Natural killer cell (primary cell): Measurements from ENCODE around the gene KCNK2. TPM values are rescaled to one million over a fixed set of nuclear protein-coding genes. Genes with fewer than 3 reads are reported as not detected.

Experiments
- ATAC-seq, 3 donors: fragments of 150-1000 bp in 2 of 3; fragments of 200-7000 bp in 1 of 3; cut with Tn5 transposase; 1 replicate in 1 of 3; 2 replicates in 2 of 3; pipeline ENCODE4 v1.10.0; 2021; ENCODE audit warnings: mild to moderate bottlenecking in 2 of 3, moderate library complexity in 2 of 3
- DNase-seq, 2 donors: peaks; one replicate each; pipeline versions ENCODE4 v3.0.0 to v3.0.0-alpha.2; 2013 to 2021; ENCODE audit warnings: mixed read lengths in 1 of 2
- H3K27ac ChIP-seq: one replicate; pipeline ENCODE4 v1.5.1; 2013; ENCODE audit warnings: mild to moderate bottlenecking, low read length
- H3K27me3 ChIP-seq: one replicate; pipeline ENCODE4 v1.6.1; 2013; ENCODE audit warnings: low read length; ENCODE audit not compliant: control insufficient read depth, insufficient read depth
- H3K36me3 ChIP-seq: one replicate; pipeline ENCODE4 v1.6.1; 2013; ENCODE audit warnings: low read length; ENCODE audit not compliant: control insufficient read depth, insufficient read depth
- H3K4me1 ChIP-seq: one replicate; pipeline ENCODE4 v1.6.1; 2013; ENCODE audit warnings: low read length; ENCODE audit not compliant: control insufficient read depth, insufficient read depth
- H3K4me3 ChIP-seq: one replicate; pipeline ENCODE4 v1.5.1; 2013; ENCODE audit warnings: low read length
- H3K9me3 ChIP-seq: one replicate; pipeline ENCODE4 v1.6.1; 2013; ENCODE audit warnings: low read length; ENCODE audit not compliant: control insufficient read depth, insufficient read depth
- H3K27ac Mint-ChIP-seq, 2 donors: one replicate each; pipeline ENCODE4 v1.8.0; 2022; ENCODE audit warnings: mild to moderate bottlenecking in 2 of 2, mixed read lengths in 2 of 2, moderate library complexity in 1 of 2
- H3K27me3 Mint-ChIP-seq, 2 donors: one replicate each; pipeline ENCODE4 v1.8.0; 2022; ENCODE audit warnings: low read depth in 2 of 2, mixed read lengths in 2 of 2
- H3K36me3 Mint-ChIP-seq: one replicate; pipeline ENCODE4 v1.8.0; 2022; ENCODE audit warnings: mixed read lengths
- H3K4me1 Mint-ChIP-seq, 2 donors: one replicate each; pipeline ENCODE4 v1.8.0; 2022; ENCODE audit warnings: mixed read lengths in 2 of 2
- H3K4me3 Mint-ChIP-seq: one replicate; pipeline ENCODE4 v1.8.0; 2022; ENCODE audit warnings: mild to moderate bottlenecking, moderate library complexity, mixed read lengths
- H3K9me3 Mint-ChIP-seq, 2 donors: one replicate each; pipeline ENCODE4 v1.8.0; 2022; ENCODE audit warnings: mixed read lengths in 2 of 2
- WGBS: methylation state at CpG from one replicate; pipeline ENCODE4 v1.1.7; 2013; ENCODE audit warnings: missing lambda C conversion rate; ENCODE audit not compliant: insufficient coverage; 5-methylcytosine and 5-hydroxymethylcytosine counted together
- intact Hi-C: fragments of 100-400 bp; cut with micrococcal nuclease; formaldehyde crosslinking; loops from one replicate; pipeline ENCODE4 v1.14.2; 2022
- total RNA-seq, 4 donors: library from RNA; stranded (reverse); fragments of 120-200 nt in 1 of 4; gene quantifications; one replicate each; pipeline versions ENCODE4 v1.2.3 to v1.2.4, GENCODE V29; 2013 to 2022
- TF ChIP-seq, protein P1 (sequence below): fragments of 200-600 bp; IDR thresholded peaks from one replicate; pipeline ENCODE4 v1.8.0; 2022; ENCODE audit warnings: antibody characterized with exemption

The KCNK2 gene
- total RNA-seq, 3 donors from 2014 or later (not counting 1 experiment from before 2014, with no cell fraction given), result not detected

GRCh38 chr1:215260711-215261110, 178.2 kb downstream of the KCNK2 start:
- H3K9me3 Mint-ChIP-seq, result peaks cover 8 to 12% of the 10 kb centered on the region in 2 donors
- TF ChIP-seq, protein P1, sequence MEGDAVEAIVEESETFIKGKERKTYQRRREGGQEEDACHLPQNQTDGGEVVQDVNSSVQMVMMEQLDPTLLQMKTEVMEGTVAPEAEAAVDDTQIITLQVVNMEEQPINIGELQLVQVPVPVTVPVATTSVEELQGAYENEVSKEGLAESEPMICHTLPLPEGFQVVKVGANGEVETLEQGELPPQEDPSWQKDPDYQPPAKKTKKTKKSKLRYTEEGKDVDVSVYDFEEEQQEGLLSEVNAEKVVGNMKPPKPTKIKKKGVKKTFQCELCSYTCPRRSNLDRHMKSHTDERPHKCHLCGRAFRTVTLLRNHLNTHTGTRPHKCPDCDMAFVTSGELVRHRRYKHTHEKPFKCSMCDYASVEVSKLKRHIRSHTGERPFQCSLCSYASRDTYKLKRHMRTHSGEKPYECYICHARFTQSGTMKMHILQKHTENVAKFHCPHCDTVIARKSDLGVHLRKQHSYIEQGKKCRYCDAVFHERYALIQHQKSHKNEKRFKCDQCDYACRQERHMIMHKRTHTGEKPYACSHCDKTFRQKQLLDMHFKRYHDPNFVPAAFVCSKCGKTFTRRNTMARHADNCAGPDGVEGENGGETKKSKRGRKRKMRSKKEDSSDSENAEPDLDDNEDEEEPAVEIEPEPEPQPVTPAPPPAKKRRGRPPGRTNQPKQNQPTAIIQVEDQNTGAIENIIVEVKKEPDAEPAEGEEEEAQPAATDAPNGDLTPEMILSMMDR, result no peak
- Histone ChIP-seq H3K36me3 (no peaks in the 10 kb centered on the region), H3K4me1 (no peaks in the 10 kb centered on the region), H3K27me3 (no peaks in the 10 kb centered on the region), H3K9me3 (no peaks in the 10 kb centered on the region), H3K4me3 (no peak overlapping the region), H3K27ac (no peak overlapping the region)
- H3K27me3 Mint-ChIP-seq, result no peaks in the 10 kb centered on the region
- intact Hi-C loops, result no loop called here
- ATAC-seq (no peak), DNase-seq (no peak)
- no peaks in the 10 kb centered on the region for H3K4me1 Mint-ChIP-seq
- WGBS, result 67% methylated on average over 4 of the region's 5 CpGs
- H3K27ac Mint-ChIP-seq, result no peak overlapping the region
- H3K4me3 Mint-ChIP-seq, result no peak overlapping the region
- H3K36me3 Mint-ChIP-seq, result no peaks in the 10 kb centered on the region

DNA sequence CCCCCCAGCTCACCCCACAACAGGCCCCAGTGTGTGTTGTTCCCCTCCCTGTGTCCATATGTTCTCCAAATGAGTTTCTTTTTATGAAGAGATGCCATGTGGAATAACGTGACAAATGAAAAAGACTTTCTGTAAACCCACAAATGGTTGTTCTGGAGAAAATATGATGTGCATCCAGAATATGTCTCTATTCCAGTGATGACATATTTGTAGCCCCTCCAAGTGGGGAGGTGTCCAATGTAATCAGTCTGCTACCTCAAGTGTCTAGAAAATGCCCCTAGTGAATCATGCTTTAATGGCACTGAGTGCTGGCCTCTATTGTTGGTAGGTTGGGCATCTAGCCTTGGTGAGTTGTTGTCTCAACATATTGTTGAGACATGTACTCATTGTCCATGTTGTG, 179.6 kb downstream of the KCNK2 start:
- Histone ChIP-seq H3K27ac (no peak overlapping the region), H3K36me3 (no peaks in the 10 kb centered on the region), H3K9me3 (no peaks in the 10 kb centered on the region), H3K27me3 (no peaks in the 10 kb centered on the region), H3K4me3 (no peak overlapping the region), H3K4me1 (no peaks in the 10 kb centered on the region)
- H3K4me1 Mint-ChIP-seq, result no peaks in the 10 kb centered on the region
- H3K36me3 Mint-ChIP-seq, result no peaks in the 10 kb centered on the region
- H3K4me3 Mint-ChIP-seq, result no peak overlapping the region
- H3K27ac Mint-ChIP-seq, result no peak overlapping the region
- TF ChIP-seq, protein P1, result no peak
- intact Hi-C loops, result no loop called here
- no peak for ATAC-seq
- H3K27me3 Mint-ChIP-seq, result no peaks in the 10 kb centered on the region
- DNase-seq, result no peak
- peaks cover 8% of the 10 kb centered on the region in 2 donors for H3K9me3 Mint-ChIP-seq
- 73% methylated on average over 1 of the region's 1 CpG for WGBS

GRCh38 chr1:215263636-215264035, 181.1 kb downstream of the KCNK2 start:
- Histone ChIP-seq H3K27ac (no peak overlapping the region), H3K4me1 (no peaks in the 10 kb centered on the region), H3K4me3 (no peak overlapping the region), H3K9me3 (no peaks in the 10 kb centered on the region), H3K27me3 (no peaks in the 10 kb centered on the region), H3K36me3 (no peaks in the 10 kb centered on the region)
- no peak for DNase-seq
- TF ChIP-seq, protein P1, result no peak
- H3K27ac Mint-ChIP-seq, result no peak overlapping the region
- no peaks in the 10 kb centered on the region for H3K36me3 Mint-ChIP-seq
- H3K4me1 Mint-ChIP-seq, result no peaks in the 10 kb centered on the region
- WGBS, result 85% methylated on average over 1 of the region's 1 CpG
- peaks cover 10% of the 10 kb centered on the region in 2 donors for H3K9me3 Mint-ChIP-seq
- H3K27me3 Mint-ChIP-seq, result no peaks in the 10 kb centered on the region
- H3K4me3 Mint-ChIP-seq, result no peak overlapping the region
- intact Hi-C loops, result no loop called here
- no peak for ATAC-seq

- no peaks in the 10 kb centered on the region for H3K4me1 Mint-ChIP-seq
- TF ChIP-seq, protein P1, result no peak
- 100% methylated on average over 1 of the region's 3 CpGs for WGBS
Observed at GRCh38 chr1:215264649-215265048, 182.1 kb downstream of the KCNK2 start.

More at GRCh38 chr1:215264649-215265048, 182.1 kb downstream of the KCNK2 start:
- Mint-ChIP-seq H3K27ac (no peak overlapping the region), H3K4me3 (no peak overlapping the region), H3K36me3 (no peaks in the 10 kb centered on the region), H3K27me3 (no peaks in the 10 kb centered on the region), H3K9me3 (peaks cover 7% of the 10 kb centered on the region in 2 donors)
- DNase-seq (no peak), ATAC-seq (no peak)
- Histone ChIP-seq H3K27me3 (no peaks in the 10 kb centered on the region), H3K4me3 (no peak overlapping the region), H3K4me1 (no peaks in the 10 kb centered on the region), H3K9me3 (no peaks in the 10 kb centered on the region), H3K36me3 (no peaks in the 10 kb centered on the region), H3K27ac (no peak overlapping the region)
- intact Hi-C loops, result no loop called here
